WTC11 (cell line): Measurements from ENCODE around the gene MECP2. TPM values are rescaled to one million over a fixed set of nuclear protein-coding genes. Genes with fewer than 3 reads are reported as not detected.

Source experiments
- ATAC-seq: fragments of 200-7000 bp; cut with Tn5 transposase; 2 replicates; pipeline ENCODE4 v1.10.0; 2021; ENCODE audit warnings: mild to moderate bottlenecking, moderate library complexity
- CTCF ChIA-PET: fragments of 300-600 bp; sonication (Branson Sonifier 250); formaldehyde crosslinking; loops from one replicate; lab custom pipeline; 2021; ENCODE audit warnings: antibody characterized with exemption; lab: Charles Lee
- POLR2A ChIA-PET: fragments of 350-600 bp; sonication (Branson Sonifier 250); formaldehyde crosslinking; loops from one replicate; lab custom pipeline; 2021; ENCODE audit warnings: antibody characterized with exemption; lab: Charles Lee
- DNase-seq: peaks from one replicate; pipeline ENCODE4 v3.0.0; 2021; ENCODE audit warnings: low spot score
- H3K27ac Mint-ChIP-seq: 2 replicates; pipeline ENCODE4 v1.8.0; 2021; ENCODE audit warnings: mixed read lengths
- H3K27me3 Mint-ChIP-seq: 2 replicates; pipeline ENCODE4 v1.8.0; 2021; ENCODE audit warnings: low read depth, mild to moderate bottlenecking, moderate library complexity, mixed read lengths
- H3K36me3 Mint-ChIP-seq: 2 replicates; pipeline ENCODE4 v1.8.0; 2021; ENCODE audit warnings: mixed read lengths
- H3K4me1 Mint-ChIP-seq: 2 replicates; pipeline ENCODE4 v1.8.0; 2022; ENCODE audit warnings: mixed read lengths
- H3K4me3 Mint-ChIP-seq: 2 replicates; pipeline ENCODE4 v1.8.0; 2021; ENCODE audit warnings: mild to moderate bottlenecking, moderate library complexity, mixed read lengths
- H3K9me3 Mint-ChIP-seq: 2 replicates; pipeline ENCODE4 v1.8.0; 2021; ENCODE audit warnings: mixed read lengths
- AFF4 ChIP-seq: sonication (generic); formaldehyde crosslinking; IDR thresholded peaks from 2 replicates; pipeline ENCODE4 v1.8.1; 2023; ENCODE audit warnings: mild to moderate bottlenecking, missing genetic modification reagents, borderline replicate concordance
- ATF3 ChIP-seq: sonication (generic); formaldehyde crosslinking; conservative IDR thresholded peaks from 2 replicates; pipeline ENCODE4 v1.8.1; 2022; ENCODE audit warnings: mild to moderate bottlenecking, missing genetic modification reagents
- EMX1 ChIP-seq: fragments of 250-450 bp; sonication (Bioruptor Pico); IDR thresholded peaks from 2 replicates; pipeline ENCODE4 v1.8.0; 2021; ENCODE audit warnings: mild to moderate bottlenecking
- ERG ChIP-seq: fragments of 250-450 bp; sonication (Bioruptor Pico); IDR thresholded peaks from 2 replicates; pipeline ENCODE4 v1.8.0; 2021; ENCODE audit warnings: mild to moderate bottlenecking
- ESRRA ChIP-seq: sonication (generic); formaldehyde crosslinking; IDR thresholded peaks from 2 replicates; pipeline ENCODE4 v1.8.1; 2022; ENCODE audit warnings: mild to moderate bottlenecking, missing genetic modification reagents, borderline replicate concordance
- JAZF1 ChIP-seq: fragments of 250-450 bp; sonication (Bioruptor Pico); IDR thresholded peaks from 2 replicates; pipeline ENCODE4 v1.9.0; 2021; ENCODE audit warnings: moderate library complexity, mild to moderate bottlenecking, inconsistent platforms
- PRRX2 ChIP-seq: fragments of 250-450 bp; sonication (Bioruptor Pico); IDR thresholded peaks from 2 replicates; pipeline ENCODE4 v1.8.0; 2021; ENCODE audit warnings: mild to moderate bottlenecking
- RORB ChIP-seq: fragments of 250-450 bp; sonication (Bioruptor Pico); IDR thresholded peaks from 2 replicates; pipeline ENCODE4 v1.9.0; 2021; ENCODE audit warnings: mild to moderate bottlenecking
- SP1 ChIP-seq: sonication (generic); formaldehyde crosslinking; conservative IDR thresholded peaks from 2 replicates; pipeline ENCODE4 v1.8.1; 2022; ENCODE audit warnings: missing genetic modification reagents
- ZNF317 ChIP-seq: sonication (generic); formaldehyde crosslinking; IDR thresholded peaks from 2 replicates; pipeline ENCODE4 v1.8.1; 2023; ENCODE audit warnings: low read depth, mild to moderate bottlenecking, moderate library complexity, missing genetic modification reagents, borderline replicate concordance
- ZNF512 ChIP-seq: sonication (generic); formaldehyde crosslinking; IDR thresholded peaks from 2 replicates; pipeline ENCODE4 v1.8.1; 2022; ENCODE audit warnings: missing genetic modification reagents, borderline replicate concordance
- ZNF532 ChIP-seq: fragments of 250-450 bp; sonication (Bioruptor Pico); IDR thresholded peaks from 2 replicates; pipeline ENCODE4 v1.9.0; 2021; ENCODE audit warnings: mild to moderate bottlenecking, borderline replicate concordance
- ZSCAN18 ChIP-seq: fragments of 250-450 bp; sonication (Bioruptor Pico); IDR thresholded peaks from 2 replicates; pipeline ENCODE4 v2.1.2; 2022; ENCODE audit warnings: mild to moderate bottlenecking, moderate library complexity
- total RNA-seq: library from RNA; stranded (reverse); gene quantifications from 3 replicates; pipeline ENCODE4 v1.2.3, GENCODE V29; 2021

The MECP2 gene
- total RNA-seq, 1 experiment from 2014 or later: 28.7 TPM

- Mint-ChIP-seq H3K27ac (peak overlapping the region; percentile 85; the same call in 1 of the 2 replicates), H3K4me3 (no peak overlapping the region), H3K27me3 (no peaks in the 10 kb centered on the region; the same call in 1 of the 2 replicates), H3K9me3 (no peaks in the 10 kb centered on the region), H3K4me1 (peaks cover 31% of the 10 kb centered on the region), H3K36me3 (peaks cover 13% of the 10 kb centered on the region)
- no peak for DNase-seq
- CTCF ChIA-PET: interaction anchor here (0.6 to 1.5 kb wide), 3 partner anchors 12 to 36 kb away, joined by 3 to 4 read pairs (median 4); no protein-coding TSS in a partner anchor
- POLR2A ChIA-PET: no interaction called here
- no peak for ATAC-seq
- no peak for TF ChIP-seq AFF4
- TF ChIP-seq RORB (CRISPR knock-in tag): no peak
- no peak for TF ChIP-seq ZNF317 (CRISPR knock-in tag)
- no peak for TF ChIP-seq ERG (CRISPR knock-in tag)
- no peak for TF ChIP-seq SP1 (CRISPR knock-in tag)
- TF ChIP-seq PRRX2: no peak
- TF ChIP-seq ZNF532 (CRISPR knock-in tag): no peak
- no peak for TF ChIP-seq ZNF512
- TF ChIP-seq ESRRA: no peak
- TF ChIP-seq ZSCAN18 (CRISPR knock-in tag): no peak
- TF ChIP-seq EMX1: no peak
- TF ChIP-seq ATF3 (CRISPR knock-in tag): no peak
- no peak for TF ChIP-seq JAZF1 (CRISPR knock-in tag)
Measured at GRCh38 chrX:154049209-154050112, 48.1 kb downstream of the MECP2 start.
